ENCODE data around the gene IL36B. TPM values are rescaled to one million over a fixed set of nuclear protein-coding genes. Genes with fewer than 3 reads are reported as not detected.

The IL36B gene
- total and polyA plus RNA-seq, 9 of the 15 experiments (the other 6 are each of a cell fraction or from before 2014, with no cell fraction given) = not detected

DNA sequence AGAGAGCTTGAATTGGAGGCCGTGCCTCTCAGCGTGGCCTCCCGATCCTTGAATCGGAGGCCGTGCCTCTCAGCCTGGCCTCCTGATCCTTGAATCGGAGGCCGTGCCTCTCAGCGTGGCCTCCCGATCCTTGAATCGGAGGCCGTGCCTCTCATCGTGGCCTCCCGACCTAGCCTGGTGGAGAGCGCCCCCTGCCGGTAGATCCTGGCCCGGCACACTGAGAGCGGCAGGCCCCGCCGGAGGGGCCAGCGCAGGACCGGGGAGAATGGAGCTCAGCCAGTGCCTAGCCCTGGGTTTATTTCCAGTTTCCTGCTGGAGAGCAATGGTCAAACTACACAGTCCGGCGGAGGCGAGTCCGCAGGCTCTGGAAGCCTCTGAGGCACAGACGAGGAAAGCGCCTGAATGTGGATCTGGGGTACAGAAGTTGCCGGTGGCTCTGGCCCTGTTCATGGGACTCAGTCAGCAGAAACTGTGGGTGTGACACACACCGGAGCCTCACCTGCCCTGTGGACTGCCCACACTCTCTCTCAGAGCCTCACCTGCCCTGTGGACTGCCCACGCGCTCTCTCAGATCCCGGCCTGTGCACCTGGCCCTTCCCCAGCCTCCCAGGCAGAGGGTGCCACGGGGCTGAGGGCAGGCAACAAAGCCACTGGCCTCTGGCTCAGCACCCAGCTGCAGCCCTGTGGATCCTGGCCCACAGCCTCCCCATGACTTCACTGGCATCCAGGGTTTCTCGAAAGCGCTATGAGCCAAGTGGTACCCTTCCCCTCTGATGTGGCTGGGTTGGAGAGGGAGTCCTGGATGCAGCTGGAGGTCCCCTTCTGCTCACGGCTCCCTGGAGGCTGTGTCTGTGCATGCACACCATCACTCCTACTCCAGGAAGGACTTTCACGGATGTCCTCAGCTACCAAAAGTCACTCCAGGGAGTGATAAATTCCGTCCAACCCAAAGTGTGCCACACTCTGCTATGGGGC lies 1.5 kb downstream of the IL36B start (continued):
- TF ChIP-seq ZNF174 (CRISPR knock-in tag; IDR thresholded peaks at IDR 0.05) = no peak
- no peak for TF ChIP-seq MAFF (IDR thresholded peaks at IDR 0.05; ENCODE audit: low read length)
- TF ChIP-seq, protein P1, sequence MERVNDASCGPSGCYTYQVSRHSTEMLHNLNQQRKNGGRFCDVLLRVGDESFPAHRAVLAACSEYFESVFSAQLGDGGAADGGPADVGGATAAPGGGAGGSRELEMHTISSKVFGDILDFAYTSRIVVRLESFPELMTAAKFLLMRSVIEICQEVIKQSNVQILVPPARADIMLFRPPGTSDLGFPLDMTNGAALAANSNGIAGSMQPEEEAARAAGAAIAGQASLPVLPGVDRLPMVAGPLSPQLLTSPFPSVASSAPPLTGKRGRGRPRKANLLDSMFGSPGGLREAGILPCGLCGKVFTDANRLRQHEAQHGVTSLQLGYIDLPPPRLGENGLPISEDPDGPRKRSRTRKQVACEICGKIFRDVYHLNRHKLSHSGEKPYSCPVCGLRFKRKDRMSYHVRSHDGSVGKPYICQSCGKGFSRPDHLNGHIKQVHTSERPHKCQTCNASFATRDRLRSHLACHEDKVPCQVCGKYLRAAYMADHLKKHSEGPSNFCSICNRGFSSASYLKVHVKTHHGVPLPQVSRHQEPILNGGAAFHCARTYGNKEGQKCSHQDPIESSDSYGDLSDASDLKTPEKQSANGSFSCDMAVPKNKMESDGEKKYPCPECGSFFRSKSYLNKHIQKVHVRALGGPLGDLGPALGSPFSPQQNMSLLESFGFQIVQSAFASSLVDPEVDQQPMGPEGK (CRISPR knock-in tag; IDR thresholded peaks at IDR 0.05; ENCODE audit: borderline replicate concordance) = no peak
- TF ChIP-seq ZNF263 (CRISPR knock-in tag; IDR thresholded peaks at IDR 0.05; ENCODE audit: borderline replicate concordance) = no peak
- TF ChIP-seq, protein P2, sequence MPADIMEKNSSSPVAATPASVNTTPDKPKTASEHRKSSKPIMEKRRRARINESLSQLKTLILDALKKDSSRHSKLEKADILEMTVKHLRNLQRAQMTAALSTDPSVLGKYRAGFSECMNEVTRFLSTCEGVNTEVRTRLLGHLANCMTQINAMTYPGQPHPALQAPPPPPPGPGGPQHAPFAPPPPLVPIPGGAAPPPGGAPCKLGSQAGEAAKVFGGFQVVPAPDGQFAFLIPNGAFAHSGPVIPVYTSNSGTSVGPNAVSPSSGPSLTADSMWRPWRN (IDR thresholded peaks at IDR 0.05; ENCODE audit: low read depth) = no peak
- no peak for TF ChIP-seq ZBTB1 (CRISPR knock-in tag; IDR thresholded peaks at IDR 0.05; ENCODE audit: borderline replicate concordance, low read depth)
- TF ChIP-seq, protein P3, sequence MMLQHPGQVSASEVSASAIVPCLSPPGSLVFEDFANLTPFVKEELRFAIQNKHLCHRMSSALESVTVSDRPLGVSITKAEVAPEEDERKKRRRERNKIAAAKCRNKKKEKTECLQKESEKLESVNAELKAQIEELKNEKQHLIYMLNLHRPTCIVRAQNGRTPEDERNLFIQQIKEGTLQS (IDR thresholded peaks at IDR 0.05) = no peak
- TF ChIP-seq, protein P3 (CRISPR knock-in tag; conservative IDR thresholded peaks at IDR 0.05) = 0 out of 2 replicates have a peak, but pooled peaks have one; percentile 60
- no peak for TF ChIP-seq ZNF77 (CRISPR knock-in tag; IDR thresholded peaks at IDR 0.05)
- no peak; the same call in 1 of the 2 replicates for TF ChIP-seq CBFB (CRISPR knock-in tag; IDR thresholded peaks at IDR 0.05)
- TF ChIP-seq PURB (CRISPR knock-in tag; IDR thresholded peaks at IDR 0.05; ENCODE audit: low read depth) = no peak
- no peak for TF ChIP-seq ZNF561 (CRISPR knock-in tag; conservative IDR thresholded peaks at IDR 0.05)
- no peak for TF ChIP-seq ZNF354B (CRISPR knock-in tag; IDR thresholded peaks at IDR 0.05)
- TF ChIP-seq CXXC5 (CRISPR knock-in tag; IDR thresholded peaks at IDR 0.05) = peak; percentile 58
- no peak for TF ChIP-seq SUPT5H (IDR thresholded peaks at IDR 0.05)
- no peak for TF ChIP-seq RFX5 (IDR thresholded peaks at IDR 0.05; ENCODE audit: low read depth, low read length)
- TF ChIP-seq ZBED1 (IDR thresholded peaks at IDR 0.05) = no peak
- TF ChIP-seq KLF1 (tag; IDR thresholded peaks at IDR 0.05) = 0 out of 2 replicates have a peak, but pooled peaks have one; percentile 27
- TF ChIP-seq MEF2D (tag; conservative IDR thresholded peaks at IDR 0.05; ENCODE audit: low read depth) = peak; percentile 53; the same call in 1 of the 2 replicates
